Small intestine (tissue), 7 donors: ENCODE data around the gene GATA1. TPM values are rescaled to one million over a fixed set of nuclear protein-coding genes. Genes with fewer than 3 reads are reported as not detected.
"Not testable (repeated sequence)": the region's sequence is repeated elsewhere in the genome, so short reads cannot be mapped to it uniquely, and the experiment has no call there.

Source experiments
- DNase-seq, 2 donors: peaks; one replicate each; pipeline versions ENCODE4 v3.0.0 to v3.0.0-alpha.2; 2013
- FAIRE-seq: peaks from 2 replicates; lab custom pipeline; 2012; peaks lifted over from hg19 to GRCh38; lab: Jason Lieb, UNC
- H3K27ac ChIP-seq, 3 donors: one replicate each; pipeline ENCODE4 v1.5.1; 2013; ENCODE audit warnings: low read length in 2 of 3, mild to moderate bottlenecking in 2 of 3, control low read depth in 1 of 3, inconsistent platforms in 1 of 3, low read depth in 1 of 3, moderate library complexity in 1 of 3
- H3K27me3 ChIP-seq, 3 donors: one replicate each; pipeline ENCODE4 v1.6.1; 2013; ENCODE audit warnings: low read length in 3 of 3, inconsistent platforms in 1 of 3; ENCODE audit not compliant: control insufficient read depth in 3 of 3, insufficient read depth in 3 of 3
- H3K36me3 ChIP-seq, 3 donors: one replicate each; pipeline ENCODE4 v1.6.1; 2013; ENCODE audit warnings: low read length in 3 of 3, inconsistent platforms in 1 of 3, low read depth in 1 of 3, mild to moderate bottlenecking in 1 of 3, moderate library complexity in 1 of 3; ENCODE audit not compliant: control insufficient read depth in 3 of 3, insufficient read depth in 2 of 3
- H3K4me1 ChIP-seq, 3 donors: one replicate each; pipeline ENCODE4 v1.6.1; 2013; ENCODE audit warnings: low read length in 2 of 3, inconsistent platforms in 1 of 3, low read depth in 1 of 3, mild to moderate bottlenecking in 1 of 3, moderate library complexity in 1 of 3; ENCODE audit not compliant: control insufficient read depth in 3 of 3, insufficient read depth in 2 of 3
- H3K4me3 ChIP-seq, 3 donors: one replicate each; pipeline ENCODE4 v1.5.1; 2013; ENCODE audit warnings: low read length in 3 of 3, control low read depth in 1 of 3, inconsistent platforms in 1 of 3, low read depth in 1 of 3, mild to moderate bottlenecking in 1 of 3, moderate library complexity in 1 of 3
- H3K9me3 ChIP-seq, 2 donors: one replicate each; pipeline ENCODE4 v1.6.1; 2013; ENCODE audit warnings: low read depth in 1 of 2, low read length in 1 of 2; ENCODE audit not compliant: control insufficient read depth in 2 of 2, insufficient read depth in 1 of 2
- WGBS, 3 donors: extraction: QIAGEN DNeasy Blood & Tissue Kit; methylation state at CpG; one replicate each; pipeline ENCODE4 v1.1.7; 2013; 5-methylcytosine and 5-hydroxymethylcytosine counted together
- polyA plus RNA-seq, 4 donors: library from polyadenylated mRNA; stranded (reverse) in 3 of 4; unstranded in 1 of 4; fragments of 200-250 nt in 3 of 4; fragments of 120-200 nt in 1 of 4; gene quantifications; one replicate each; pipeline versions ENCODE4 v1.2.1 to v1.2.3, GENCODE V29; 2013
- donor health status: healthy with polysubstance abuse.
- donor health status: control.
- donor health status: control.
- donor health status: Bipolar disorder and iron deficiency.
- donor health status: healthy.

Gene GATA1
- polyA plus RNA-seq, 4 donors: 0.09 to 0.32 TPM; not detected in 2

DNA sequence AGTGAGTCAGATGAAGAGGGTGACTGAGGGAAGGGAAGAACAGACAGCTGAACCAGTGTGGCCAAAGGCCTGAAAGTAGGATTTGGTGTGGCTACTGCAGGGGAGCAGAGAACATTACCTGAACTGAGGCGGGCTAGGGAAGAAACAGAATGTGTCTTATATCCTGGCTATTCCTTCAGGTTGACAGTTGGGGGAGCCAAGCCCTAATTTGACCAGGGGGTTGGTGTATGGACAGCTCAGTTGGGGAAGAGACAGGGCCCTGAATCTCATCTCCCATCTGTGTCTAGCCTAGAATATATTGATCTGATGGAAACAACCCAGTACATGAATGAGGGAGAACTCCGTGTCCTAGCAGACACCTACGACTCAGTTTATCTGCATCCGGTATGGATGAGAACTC lies 19.7 kb downstream of the GATA1 start:
- 83 to 97% (median 93%) methylated on average over 4 of the region's 4 CpGs for WGBS, 3 donors
- DNase-seq: no peak
- no peak overlapping the region for H3K27ac ChIP-seq
- no peak for FAIRE-seq
- no peak overlapping the region for H3K4me3 ChIP-seq
- H3K27me3 ChIP-seq: no peaks in the 10 kb centered on the region
- peaks cover 0 to 21% (median 5%) of the 10 kb centered on the region in 3 donors for H3K36me3 ChIP-seq
- peaks cover 0 to 6% (median 0%) of the 10 kb centered on the region in 3 donors for H3K4me1 ChIP-seq
- no peaks in the 10 kb centered on the region for H3K9me3 ChIP-seq

DNA sequence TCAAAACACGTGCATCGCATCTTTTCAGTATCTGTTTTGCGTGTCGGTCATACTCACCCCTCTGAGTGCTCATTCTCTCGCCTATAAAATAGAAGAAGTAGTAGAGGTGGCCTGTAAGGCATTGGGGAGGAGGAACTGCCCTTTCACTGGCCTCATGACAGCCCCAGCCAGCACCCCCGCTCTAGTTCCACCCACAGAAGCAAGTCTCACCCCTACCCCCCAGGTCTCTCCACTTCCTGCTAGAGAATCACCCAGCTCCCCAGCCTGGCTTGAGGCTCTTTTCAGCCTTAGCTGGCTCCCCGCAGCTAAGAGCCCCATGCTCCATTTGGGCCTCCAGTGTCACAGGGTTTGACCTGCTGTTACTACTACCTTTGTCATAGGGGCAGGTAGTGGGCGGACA lies 27.3 kb downstream of the GATA1 start:
- Histone ChIP-seq H3K9me3 (no peaks in the 10 kb centered on the region), H3K36me3 (peaks cover 0 to 49% (median 0%) of the 10 kb centered on the region in 3 donors), H3K27me3 (no peaks in the 10 kb centered on the region), H3K4me1 (no peaks in the 10 kb centered on the region), H3K27ac (no peak overlapping the region), H3K4me3 (no peak overlapping the region)
- FAIRE-seq (no peak), DNase-seq (no peak)
- WGBS, 3 donors: 88 to 94% (median 89%) methylated on average over 8 of the region's 8 CpGs

- Histone ChIP-seq H3K4me1 (no peaks in the 10 kb centered on the region), H3K27ac (no peak overlapping the region), H3K36me3 (peaks cover 0 to 52% (median 0%) of the 10 kb centered on the region in 3 donors), H3K9me3 (no peaks in the 10 kb centered on the region), H3K4me3 (no peak overlapping the region), H3K27me3 (no peaks in the 10 kb centered on the region)
- FAIRE-seq (no peak), DNase-seq (no peak)
- WGBS, 3 donors: 67 to 93% (median 79%) methylated on average over 2 to 8 of the region's 8 CpGs
These were observed 28.3 kb downstream of the GATA1 start for GRCh38 chrX:48814722-48815121.

GRCh38 chrX:48815266-48815665 lies 28.9 kb downstream of the GATA1 start:
- Histone ChIP-seq H3K4me3 (no peak overlapping the region), H3K27ac (no peak overlapping the region), H3K4me1 (no peaks in the 10 kb centered on the region), H3K36me3 (peaks cover 0 to 55% (median 0%) of the 10 kb centered on the region in 3 donors), H3K9me3 (no peaks in the 10 kb centered on the region), H3K27me3 (no peaks in the 10 kb centered on the region)
- DNase-seq (no peak), FAIRE-seq (no peak)
- 80 to 88% (median 86%) methylated on average over 8 of the region's 8 CpGs for WGBS, 3 donors

GRCh38 chrX:48816014-48816810 lies 29.8 kb downstream of the GATA1 start:
- Histone ChIP-seq H3K9me3 (no peaks in the 10 kb centered on the region), H3K27me3 (no peaks in the 10 kb centered on the region), H3K4me1 (no peaks in the 10 kb centered on the region), H3K36me3 (peaks cover 0 to 59% (median 0%) of the 10 kb centered on the region in 3 donors), H3K4me3 (no peak overlapping the region), H3K27ac (no peak overlapping the region)
- 91 to 97% (median 94%) methylated on average over 7 to 18 of the region's 18 CpGs for WGBS, 3 donors
- FAIRE-seq (no peak), DNase-seq (no peak)

DNA sequence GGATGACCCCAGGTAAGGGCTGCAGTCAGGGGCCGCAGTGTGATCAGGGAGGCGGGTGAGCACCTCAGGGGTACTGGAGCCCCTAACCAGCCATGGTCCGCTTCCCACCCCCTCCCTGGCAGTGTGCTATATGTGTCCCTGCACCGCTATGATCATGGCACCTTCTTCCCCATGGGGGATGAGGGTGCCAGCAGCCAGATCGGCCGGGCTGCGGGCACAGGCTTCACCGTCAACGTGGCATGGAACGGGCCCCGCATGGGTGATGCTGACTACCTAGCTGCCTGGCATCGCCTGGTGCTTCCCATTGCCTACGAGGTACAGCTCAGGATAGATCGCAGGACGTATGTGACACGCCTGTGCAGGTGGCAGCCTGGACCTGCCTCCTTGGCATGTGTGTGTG lies 31.7 kb downstream of the GATA1 start:
- Histone ChIP-seq H3K4me1 (no peaks in the 10 kb centered on the region), H3K27ac (no peak overlapping the region), H3K36me3 (peaks cover 0 to 66% (median 0%) of the 10 kb centered on the region in 3 donors), H3K4me3 (no peak overlapping the region), H3K9me3 (no peaks in the 10 kb centered on the region), H3K27me3 (no peaks in the 10 kb centered on the region)
- WGBS, 3 donors: 90 to 94% (median 92%) methylated on average over 9 to 16 of the region's 16 CpGs
- DNase-seq: no peak
- no peak for FAIRE-seq

- no peak for FAIRE-seq
- no peak for DNase-seq
These were observed 32.5 kb downstream of the GATA1 start for GRCh38 chrX:48818866-48819265.

DNA sequence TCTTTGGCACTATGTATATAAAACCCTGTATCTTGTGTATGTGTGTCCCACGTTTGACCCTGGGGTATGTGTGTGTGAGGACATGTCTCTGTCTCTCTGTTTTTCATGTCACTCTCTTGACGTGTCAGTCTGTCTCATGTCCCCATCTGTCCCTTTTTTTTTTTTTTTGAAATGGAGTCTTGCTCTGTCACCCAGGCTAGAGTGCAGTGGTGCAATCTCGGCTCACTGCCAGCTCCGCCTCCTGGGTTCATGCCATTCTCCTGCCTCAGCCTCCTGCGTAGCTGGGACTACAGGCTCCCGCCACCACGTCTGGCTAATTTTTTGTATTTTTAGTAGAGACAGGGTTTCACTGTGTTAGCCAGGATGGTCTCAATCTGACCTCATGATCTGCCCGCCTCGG lies 33.0 kb downstream of the GATA1 start:
- H3K4me3 ChIP-seq, H3K27ac ChIP-seq, H3K27me3 ChIP-seq, FAIRE-seq, H3K9me3 ChIP-seq, DNase-seq, H3K4me1 ChIP-seq: not testable (repeated sequence)
- 78 to 87% (median 79%) methylated on average over 9 of the region's 9 CpGs for WGBS, 3 donors
- peaks cover 0 to 71% (median 0%) of the 10 kb centered on the region in 3 donors for H3K36me3 ChIP-seq

More at GRCh38 chrX:48818866-48819265, 32.5 kb downstream of the GATA1 start:
- Histone ChIP-seq H3K4me3 (no peak overlapping the region), H3K36me3 (peaks cover 0 to 69% (median 0%) of the 10 kb centered on the region in 3 donors), H3K9me3 (no peaks in the 10 kb centered on the region), H3K27me3 (no peaks in the 10 kb centered on the region), H3K4me1 (no peaks in the 10 kb centered on the region), H3K27ac (no peak overlapping the region)
- 85 to 100% (median 98%) methylated on average over 4 of the region's 4 CpGs for WGBS, 3 donors
